Loucy (cell line): ENCODE data around the gene ABCC4.

ENCODE experiments used
- CTCF ChIP-seq: fragments of 200-600 bp; sonication (generic); conservative IDR thresholded peaks from 2 replicates; pipeline ENCODE4 v1.5.1; 2014; ENCODE audit warnings: mild to moderate bottlenecking, antibody characterized with exemption, low read length
- EZH2phosphoT487 ChIP-seq: fragments of 200-600 bp; IDR thresholded peaks from 2 replicates; pipeline ENCODE4 v1.6.1; 2018; ENCODE audit warnings: antibody characterized with exemption, mild to moderate bottlenecking, moderate library complexity, borderline replicate concordance

GRCh38 chr13:95341441-95341840 lies 40.2 kb upstream of the ABCC4 start:
- no peak for TF ChIP-seq CTCF
- no peak for TF ChIP-seq EZH2phosphoT487
